ENCODE results near the gene PRDM2.

DNA sequence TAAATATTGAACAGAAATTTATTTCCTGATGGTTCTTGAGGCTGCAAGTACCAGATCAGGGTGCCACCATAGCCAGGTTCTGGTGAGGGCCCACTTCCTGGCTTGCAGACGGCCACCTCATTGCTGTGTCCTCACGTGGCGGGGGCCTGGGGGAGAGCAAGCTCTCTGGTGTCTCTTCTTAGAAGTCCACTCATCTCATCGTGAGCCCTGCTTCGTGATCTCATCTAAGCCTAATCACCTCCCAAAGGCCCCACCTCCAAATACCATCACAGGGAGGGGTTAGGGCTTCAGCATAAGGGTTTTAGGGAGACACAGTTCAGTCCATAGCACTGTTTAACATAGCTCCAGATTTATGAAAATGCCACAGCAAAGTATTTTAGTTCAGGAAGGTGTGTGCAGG, 119.7 kb downstream of the PRDM2 start:
- TF ChIP-seq, protein P1, sequence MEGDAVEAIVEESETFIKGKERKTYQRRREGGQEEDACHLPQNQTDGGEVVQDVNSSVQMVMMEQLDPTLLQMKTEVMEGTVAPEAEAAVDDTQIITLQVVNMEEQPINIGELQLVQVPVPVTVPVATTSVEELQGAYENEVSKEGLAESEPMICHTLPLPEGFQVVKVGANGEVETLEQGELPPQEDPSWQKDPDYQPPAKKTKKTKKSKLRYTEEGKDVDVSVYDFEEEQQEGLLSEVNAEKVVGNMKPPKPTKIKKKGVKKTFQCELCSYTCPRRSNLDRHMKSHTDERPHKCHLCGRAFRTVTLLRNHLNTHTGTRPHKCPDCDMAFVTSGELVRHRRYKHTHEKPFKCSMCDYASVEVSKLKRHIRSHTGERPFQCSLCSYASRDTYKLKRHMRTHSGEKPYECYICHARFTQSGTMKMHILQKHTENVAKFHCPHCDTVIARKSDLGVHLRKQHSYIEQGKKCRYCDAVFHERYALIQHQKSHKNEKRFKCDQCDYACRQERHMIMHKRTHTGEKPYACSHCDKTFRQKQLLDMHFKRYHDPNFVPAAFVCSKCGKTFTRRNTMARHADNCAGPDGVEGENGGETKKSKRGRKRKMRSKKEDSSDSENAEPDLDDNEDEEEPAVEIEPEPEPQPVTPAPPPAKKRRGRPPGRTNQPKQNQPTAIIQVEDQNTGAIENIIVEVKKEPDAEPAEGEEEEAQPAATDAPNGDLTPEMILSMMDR (conservative IDR thresholded peaks at IDR 0.05), result no peak
- TF ChIP-seq ZFX (IDR thresholded peaks at IDR 0.05), result no peak

Measured in C4-2B (cell line).